HEK293 (cell line): ENCODE data around the gene TCEAL6.

Experiments
- ZNF777 ChIP-seq: fragments of 450-650 bp; formaldehyde crosslinking; IDR thresholded peaks from 2 replicates; pipeline ENCODE4 v1.5.1; 2017; ENCODE audit warnings: missing biosample characterization, missing genetic modification characterization, borderline replicate concordance
- TF ChIP-seq, protein P1 (sequence below): fragments of 450-650 bp; formaldehyde crosslinking; IDR thresholded peaks from 2 replicates; pipeline ENCODE4 v1.5.1; 2016; ENCODE audit warnings: missing biosample characterization, missing genetic modification characterization, low read depth

DNA sequence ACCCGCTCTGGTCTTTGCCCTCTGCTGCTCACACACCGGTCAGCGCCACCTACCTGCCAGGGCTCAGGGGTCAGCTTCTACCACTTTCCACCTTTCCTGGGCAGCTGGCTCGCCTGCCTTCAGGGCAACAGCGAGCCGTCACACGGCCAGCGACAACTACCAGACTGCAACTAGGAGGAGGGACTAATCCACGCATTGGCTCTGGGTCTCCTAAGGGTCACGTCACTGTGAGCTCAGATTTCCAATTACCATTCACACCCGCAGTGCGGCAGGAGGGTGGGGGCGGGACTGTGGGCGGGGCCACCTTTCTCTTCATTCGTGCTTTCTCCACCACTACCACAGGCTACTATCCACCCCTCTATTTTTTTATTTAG, 13.5 kb upstream of the TCEAL6 start, which contains the start of gene BEX5:
- TF ChIP-seq ZNF777 (tag by site-specific recombination), result no peak
- TF ChIP-seq, protein P1, sequence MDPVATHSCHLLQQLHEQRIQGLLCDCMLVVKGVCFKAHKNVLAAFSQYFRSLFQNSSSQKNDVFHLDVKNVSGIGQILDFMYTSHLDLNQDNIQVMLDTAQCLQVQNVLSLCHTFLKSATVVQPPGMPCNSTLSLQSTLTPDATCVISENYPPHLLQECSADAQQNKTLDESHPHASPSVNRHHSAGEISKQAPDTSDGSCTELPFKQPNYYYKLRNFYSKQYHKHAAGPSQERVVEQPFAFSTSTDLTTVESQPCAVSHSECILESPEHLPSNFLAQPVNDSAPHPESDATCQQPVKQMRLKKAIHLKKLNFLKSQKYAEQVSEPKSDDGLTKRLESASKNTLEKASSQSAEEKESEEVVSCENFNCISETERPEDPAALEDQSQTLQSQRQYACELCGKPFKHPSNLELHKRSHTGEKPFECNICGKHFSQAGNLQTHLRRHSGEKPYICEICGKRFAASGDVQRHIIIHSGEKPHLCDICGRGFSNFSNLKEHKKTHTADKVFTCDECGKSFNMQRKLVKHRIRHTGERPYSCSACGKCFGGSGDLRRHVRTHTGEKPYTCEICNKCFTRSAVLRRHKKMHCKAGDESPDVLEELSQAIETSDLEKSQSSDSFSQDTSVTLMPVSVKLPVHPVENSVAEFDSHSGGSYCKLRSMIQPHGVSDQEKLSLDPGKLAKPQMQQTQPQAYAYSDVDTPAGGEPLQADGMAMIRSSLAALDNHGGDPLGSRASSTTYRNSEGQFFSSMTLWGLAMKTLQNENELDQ, result no peak
